Suprapubic skin (tissue), 4 donors: Measurements from ENCODE around the gene C1QTNF7. TPM values are rescaled to one million over a fixed set of nuclear protein-coding genes. Genes with fewer than 3 reads are reported as not detected.

ENCODE experiments used
- DNase-seq, 2 donors: peaks; one replicate each; pipeline ENCODE4 v3.0.0-alpha.2; 2019; ENCODE audit warnings: low spot score in 2 of 2
- H3K27ac ChIP-seq: fragments of 200-600 bp; sonication (generic); one replicate; pipeline ENCODE4 v1.5.1; 2019
- H3K27me3 ChIP-seq: fragments of 200-600 bp; sonication (generic); one replicate; pipeline ENCODE4 v1.5.1; 2019
- H3K36me3 ChIP-seq: fragments of 200-600 bp; sonication (generic); one replicate; pipeline ENCODE4 v1.5.1; 2019
- H3K4me1 ChIP-seq: fragments of 200-600 bp; sonication (generic); one replicate; pipeline ENCODE4 v1.5.1; 2019
- H3K4me3 ChIP-seq: fragments of 200-600 bp; sonication (generic); one replicate; pipeline ENCODE4 v1.5.1; 2019; ENCODE audit warnings: mild to moderate bottlenecking
- H3K9me3 ChIP-seq: fragments of 200-600 bp; sonication (generic); one replicate; pipeline ENCODE4 v1.5.1; 2019
- EP300 ChIP-seq: sonication (generic); formaldehyde crosslinking; IDR thresholded peaks from one replicate; pipeline ENCODE4 v1.6.1; 2017; ENCODE audit warnings: antibody characterized with exemption
- POLR2A ChIP-seq, 2 donors: fragments of 450-650 bp; IDR thresholded peaks; one replicate each; pipeline ENCODE4 v1.6.1; 2017; ENCODE audit warnings: antibody characterized with exemption in 2 of 2, mild to moderate bottlenecking in 2 of 2, moderate library complexity in 2 of 2
- POLR2AphosphoS5 ChIP-seq, 3 donors: sonication (generic); formaldehyde crosslinking; IDR thresholded peaks; one replicate each; pipeline ENCODE4 v1.6.1; 2017; ENCODE audit warnings: antibody characterized with exemption in 3 of 3
- WGBS: methylation state at CpG from one replicate; pipeline ENCODE4 v1.1.5; 2018; 5-methylcytosine and 5-hydroxymethylcytosine counted together
- total RNA-seq, 4 donors: library from RNA; depleted of rRNA; stranded (reverse); fragments of >200 nt; gene quantifications; one replicate each; pipeline ENCODE4 v1.1.0, GENCODE V29; 2016
- TF ChIP-seq, protein P1 (sequence below), 2 donors: fragments of 200-600 bp in 1 of 2; fragments of 450-650 bp in 1 of 2; sonication (generic) in 1 of 2; IDR thresholded peaks; one replicate each; pipeline ENCODE4 v1.5.1; 2016 to 2019; ENCODE audit warnings: antibody characterized with exemption in 2 of 2, mild to moderate bottlenecking in 1 of 2, moderate library complexity in 1 of 2

C1QTNF7 gene
- total RNA-seq, 4 donors from 2014 or later: 0.80 to 6.5 (median 3.3) TPM

DNA sequence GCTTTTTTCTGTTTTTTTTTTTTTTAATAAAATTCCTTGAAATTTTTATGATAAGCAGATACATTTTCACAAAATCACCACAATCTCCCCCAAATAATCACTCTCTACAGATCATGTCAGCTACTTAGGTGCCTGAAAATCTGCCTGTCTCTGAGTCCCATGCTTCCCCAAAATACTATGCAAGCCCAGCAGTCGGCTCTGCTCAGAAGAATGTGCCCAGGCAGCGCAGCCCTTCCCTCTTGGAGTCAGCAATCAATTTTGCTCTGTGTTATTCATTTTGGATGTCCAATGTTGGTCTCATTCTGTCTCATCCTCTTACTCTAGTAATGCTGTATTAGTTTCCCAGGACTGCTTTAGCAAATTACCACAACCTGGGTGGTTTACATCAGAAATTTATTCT lies 24.9 kb upstream of the C1QTNF7 start:
- Histone ChIP-seq H3K4me3 (no peak overlapping the region), H3K4me1 (peaks cover 46% of the 10 kb centered on the region), H3K36me3 (no peaks in the 10 kb centered on the region), H3K27ac (no peak overlapping the region), H3K9me3 (no peaks in the 10 kb centered on the region), H3K27me3 (no peaks in the 10 kb centered on the region)
- no peak for TF ChIP-seq POLR2A (IDR thresholded peaks at IDR 0.05)
- TF ChIP-seq, protein P1, sequence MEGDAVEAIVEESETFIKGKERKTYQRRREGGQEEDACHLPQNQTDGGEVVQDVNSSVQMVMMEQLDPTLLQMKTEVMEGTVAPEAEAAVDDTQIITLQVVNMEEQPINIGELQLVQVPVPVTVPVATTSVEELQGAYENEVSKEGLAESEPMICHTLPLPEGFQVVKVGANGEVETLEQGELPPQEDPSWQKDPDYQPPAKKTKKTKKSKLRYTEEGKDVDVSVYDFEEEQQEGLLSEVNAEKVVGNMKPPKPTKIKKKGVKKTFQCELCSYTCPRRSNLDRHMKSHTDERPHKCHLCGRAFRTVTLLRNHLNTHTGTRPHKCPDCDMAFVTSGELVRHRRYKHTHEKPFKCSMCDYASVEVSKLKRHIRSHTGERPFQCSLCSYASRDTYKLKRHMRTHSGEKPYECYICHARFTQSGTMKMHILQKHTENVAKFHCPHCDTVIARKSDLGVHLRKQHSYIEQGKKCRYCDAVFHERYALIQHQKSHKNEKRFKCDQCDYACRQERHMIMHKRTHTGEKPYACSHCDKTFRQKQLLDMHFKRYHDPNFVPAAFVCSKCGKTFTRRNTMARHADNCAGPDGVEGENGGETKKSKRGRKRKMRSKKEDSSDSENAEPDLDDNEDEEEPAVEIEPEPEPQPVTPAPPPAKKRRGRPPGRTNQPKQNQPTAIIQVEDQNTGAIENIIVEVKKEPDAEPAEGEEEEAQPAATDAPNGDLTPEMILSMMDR (IDR thresholded peaks at IDR 0.05): no peak
- TF ChIP-seq EP300: no peak
- TF ChIP-seq POLR2AphosphoS5 (IDR thresholded peaks at IDR 0.05): no peak
- 37% methylated on average over 2 of the region's 2 CpGs for WGBS
- no peak for DNase-seq

DNA sequence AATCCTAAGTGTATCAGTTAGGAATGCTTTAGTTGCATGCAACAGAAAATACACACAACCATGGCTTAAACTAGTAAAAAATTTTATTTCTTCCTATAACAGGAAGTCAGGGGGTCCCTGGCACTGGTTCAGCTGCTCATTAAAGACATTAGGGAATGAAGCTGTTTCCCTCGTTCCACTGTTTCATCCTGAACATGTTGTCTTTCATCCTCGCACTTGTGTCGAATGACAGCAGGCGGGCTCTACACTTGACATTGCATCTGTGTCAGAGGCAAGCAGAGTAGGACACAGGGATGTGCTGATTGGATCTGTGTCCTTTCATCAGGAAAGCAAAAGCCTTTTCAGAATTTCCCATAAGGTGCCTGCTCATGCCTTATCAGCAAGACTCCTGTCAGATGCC lies 22.8 kb upstream of the C1QTNF7 start:
- Histone ChIP-seq H3K4me1 (peaks cover 31% of the 10 kb centered on the region), H3K27ac (no peak overlapping the region), H3K27me3 (no peaks in the 10 kb centered on the region), H3K4me3 (no peak overlapping the region), H3K9me3 (no peaks in the 10 kb centered on the region), H3K36me3 (no peaks in the 10 kb centered on the region)
- no peak for DNase-seq
- WGBS: 92% methylated on average over 4 of the region's 4 CpGs
- TF ChIP-seq EP300: no peak
- TF ChIP-seq POLR2AphosphoS5 (IDR thresholded peaks at IDR 0.05): no peak
- no peak for TF ChIP-seq POLR2A (IDR thresholded peaks at IDR 0.05)
- TF ChIP-seq, protein P1 (IDR thresholded peaks at IDR 0.05): no peak

DNA sequence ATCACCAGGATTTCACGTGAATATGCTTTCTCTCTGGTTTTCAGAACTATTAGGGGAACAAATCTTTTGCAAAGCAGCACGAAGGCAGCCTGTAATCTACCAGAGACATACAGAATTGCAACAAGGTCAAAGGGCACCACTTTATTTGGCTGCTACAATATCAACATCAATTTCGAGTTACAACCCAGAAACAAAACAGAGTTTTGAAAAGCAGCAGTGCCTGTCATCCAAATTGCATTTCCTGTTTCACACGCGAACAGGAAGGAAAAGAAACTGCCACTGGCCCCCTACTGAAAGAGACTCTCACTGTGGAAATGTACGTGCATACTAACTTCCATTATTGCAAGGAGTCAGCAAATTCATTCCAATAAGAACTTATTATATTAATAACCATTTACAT lies 17.1 kb upstream of the C1QTNF7 start:
- Histone ChIP-seq H3K4me1 (peaks cover 16% of the 10 kb centered on the region), H3K9me3 (no peaks in the 10 kb centered on the region), H3K4me3 (no peak overlapping the region), H3K36me3 (no peaks in the 10 kb centered on the region), H3K27ac (no peak overlapping the region), H3K27me3 (no peaks in the 10 kb centered on the region)
- DNase-seq: no peak
- TF ChIP-seq, protein P1 (IDR thresholded peaks at IDR 0.05): no peak
- no peak for TF ChIP-seq EP300
- TF ChIP-seq POLR2A (IDR thresholded peaks at IDR 0.05): no peak
- TF ChIP-seq POLR2AphosphoS5 (IDR thresholded peaks at IDR 0.05): no peak
- 53% methylated on average over 6 of the region's 6 CpGs for WGBS

DNA sequence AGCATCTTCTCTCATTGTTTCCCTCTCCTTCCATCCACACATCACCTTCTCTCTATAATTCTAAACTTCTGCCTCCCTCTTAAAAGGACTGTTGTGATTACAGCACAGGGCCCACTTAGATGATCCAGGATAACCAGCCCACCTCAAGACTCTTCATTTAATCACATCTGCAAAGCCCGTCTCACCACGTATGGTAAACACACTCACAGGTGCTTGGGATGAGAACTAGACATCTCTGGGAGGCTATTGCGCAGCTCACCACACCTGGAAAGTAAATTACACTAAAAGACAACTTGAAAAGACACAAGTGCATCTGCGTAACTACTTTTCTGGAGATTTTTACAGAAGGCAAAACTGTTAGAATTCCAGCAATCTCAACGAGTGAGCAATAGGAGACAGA lies 15.4 kb upstream of the C1QTNF7 start:
- 93% methylated on average over 5 of the region's 5 CpGs for WGBS
- H3K27me3 ChIP-seq: no peaks in the 10 kb centered on the region

DNA sequence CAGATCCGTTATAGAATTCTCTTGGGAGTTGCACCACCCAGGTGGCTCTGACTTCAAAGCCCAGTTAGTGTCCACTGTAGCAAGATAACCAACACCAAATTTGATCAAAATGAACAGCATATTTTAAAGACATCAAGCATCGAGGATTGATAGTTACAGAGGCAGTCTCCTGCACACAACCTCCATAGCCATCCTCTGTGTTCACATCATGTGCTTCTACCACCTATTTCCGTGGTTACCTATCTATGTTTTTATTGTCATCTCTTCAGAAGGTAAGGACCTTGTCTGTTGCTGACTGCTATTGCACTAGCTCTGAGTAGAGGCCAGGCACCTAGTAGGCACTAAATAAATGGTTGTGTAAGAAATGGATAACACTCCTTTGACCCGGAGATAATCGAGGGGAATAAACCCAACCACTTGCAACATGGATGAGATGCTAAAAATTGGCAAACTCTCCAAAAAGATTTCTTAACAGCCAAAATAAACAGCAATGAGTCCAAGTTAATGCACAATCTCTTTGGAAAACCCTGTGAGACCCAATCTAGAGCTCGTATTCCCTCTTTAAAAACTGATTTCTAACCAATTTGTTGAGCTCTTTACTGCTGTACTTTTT lies 14.7 kb upstream of the C1QTNF7 start:
- no peak overlapping the region for H3K27ac ChIP-seq
- WGBS: 65% methylated on average over 6 of the region's 6 CpGs

More for the DNA sequence above, 15.4 kb upstream of the C1QTNF7 start:
- Histone ChIP-seq H3K9me3 (no peaks in the 10 kb centered on the region), H3K27ac (no peak overlapping the region), H3K36me3 (no peaks in the 10 kb centered on the region), H3K4me3 (no peak overlapping the region), H3K4me1 (peaks cover 8% of the 10 kb centered on the region)
- TF ChIP-seq, protein P1 (IDR thresholded peaks at IDR 0.05): no peak
- TF ChIP-seq POLR2AphosphoS5 (IDR thresholded peaks at IDR 0.05): no peak
- TF ChIP-seq EP300: no peak
- no peak for TF ChIP-seq POLR2A (IDR thresholded peaks at IDR 0.05)
- DNase-seq: no peak

DNA sequence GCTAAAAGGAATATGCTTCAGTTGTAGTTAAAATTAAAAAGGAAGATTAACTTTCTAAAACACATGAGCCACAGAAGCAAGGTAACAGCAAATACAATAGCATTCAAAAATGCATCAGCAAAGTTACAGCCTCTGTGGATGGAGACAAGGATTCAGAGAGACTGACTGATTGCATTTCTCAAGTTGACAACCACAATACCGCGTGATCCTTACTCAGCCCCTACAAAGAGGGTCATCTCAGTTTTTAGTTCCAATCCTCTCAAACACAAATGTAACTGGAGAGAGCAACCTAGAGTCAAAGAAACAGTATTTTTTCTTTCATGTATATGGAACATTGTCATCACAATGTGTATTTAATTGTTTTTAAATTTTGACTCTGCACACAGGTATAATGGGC lies 14.2 kb upstream of the C1QTNF7 start:
- Histone ChIP-seq H3K9me3 (no peaks in the 10 kb centered on the region), H3K4me3 (no peak overlapping the region), H3K4me1 (peaks cover 8% of the 10 kb centered on the region), H3K27ac (no peak overlapping the region), H3K27me3 (no peaks in the 10 kb centered on the region), H3K36me3 (no peaks in the 10 kb centered on the region)
- TF ChIP-seq POLR2AphosphoS5 (IDR thresholded peaks at IDR 0.05): no peak
- TF ChIP-seq, protein P1 (IDR thresholded peaks at IDR 0.05): no peak
- no peak for TF ChIP-seq EP300
- no peak for TF ChIP-seq POLR2A (IDR thresholded peaks at IDR 0.05)
- DNase-seq: no peak
- 87% methylated on average over 2 of the region's 2 CpGs for WGBS

More for the DNA sequence above, 14.7 kb upstream of the C1QTNF7 start:
- DNase-seq: no peak
- no peaks in the 10 kb centered on the region for H3K9me3 ChIP-seq
- TF ChIP-seq POLR2A (IDR thresholded peaks at IDR 0.05) (no peak), POLR2AphosphoS5 (IDR thresholded peaks at IDR 0.05) (no peak)
- no peak overlapping the region for H3K4me3 ChIP-seq
- H3K36me3 ChIP-seq: no peaks in the 10 kb centered on the region
- no peaks in the 10 kb centered on the region for H3K27me3 ChIP-seq
- H3K4me1 ChIP-seq: peaks cover 8% of the 10 kb centered on the region
